ENCODE data around the gene SNAPC5. TPM values are rescaled to one million over a fixed set of nuclear protein-coding genes. Genes with fewer than 3 reads are reported as not detected.

The SNAPC5 gene
- total RNA-seq, 1 experiment from 2014 or later: 47.6 TPM

DNA sequence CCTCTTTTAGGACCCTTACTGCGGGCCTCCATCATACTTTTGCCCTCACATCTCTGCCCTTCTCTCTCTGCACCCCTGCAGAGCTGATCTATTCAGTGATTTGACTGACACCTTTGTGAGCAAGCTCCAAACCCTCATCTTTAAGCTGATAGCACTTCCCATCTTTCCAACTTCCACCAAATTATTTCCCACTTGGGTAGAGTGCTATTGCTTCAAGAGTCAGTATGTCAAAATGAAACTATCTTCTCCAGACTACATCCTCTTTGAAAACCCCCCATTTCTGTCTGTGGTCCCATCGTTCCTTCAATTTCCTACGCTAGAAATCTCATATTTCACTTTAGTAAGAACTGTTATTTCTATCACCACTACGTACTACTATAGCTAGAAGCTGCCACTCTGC lies 27.3 kb upstream of the SNAPC5 start:
- no peaks in the 10 kb centered on the region for H3K27me3 Mint-ChIP-seq (ENCODE audit: unreplicated experiment)
- H3K36me3 Mint-ChIP-seq (ENCODE audit: insufficient read depth, unreplicated experiment): peaks cover 17% of the 10 kb centered on the region
- no peak overlapping the region for H3K4me3 Mint-ChIP-seq (ENCODE audit: low read depth, unreplicated experiment)
- CTCF ChIA-PET: no interaction called here
- no peaks in the 10 kb centered on the region for H3K9me3 Mint-ChIP-seq (ENCODE audit: low read depth, unreplicated experiment)
- no TSS peak for BruUV-seq (replicated peaks)
- TF ChIP-seq, protein P1, sequence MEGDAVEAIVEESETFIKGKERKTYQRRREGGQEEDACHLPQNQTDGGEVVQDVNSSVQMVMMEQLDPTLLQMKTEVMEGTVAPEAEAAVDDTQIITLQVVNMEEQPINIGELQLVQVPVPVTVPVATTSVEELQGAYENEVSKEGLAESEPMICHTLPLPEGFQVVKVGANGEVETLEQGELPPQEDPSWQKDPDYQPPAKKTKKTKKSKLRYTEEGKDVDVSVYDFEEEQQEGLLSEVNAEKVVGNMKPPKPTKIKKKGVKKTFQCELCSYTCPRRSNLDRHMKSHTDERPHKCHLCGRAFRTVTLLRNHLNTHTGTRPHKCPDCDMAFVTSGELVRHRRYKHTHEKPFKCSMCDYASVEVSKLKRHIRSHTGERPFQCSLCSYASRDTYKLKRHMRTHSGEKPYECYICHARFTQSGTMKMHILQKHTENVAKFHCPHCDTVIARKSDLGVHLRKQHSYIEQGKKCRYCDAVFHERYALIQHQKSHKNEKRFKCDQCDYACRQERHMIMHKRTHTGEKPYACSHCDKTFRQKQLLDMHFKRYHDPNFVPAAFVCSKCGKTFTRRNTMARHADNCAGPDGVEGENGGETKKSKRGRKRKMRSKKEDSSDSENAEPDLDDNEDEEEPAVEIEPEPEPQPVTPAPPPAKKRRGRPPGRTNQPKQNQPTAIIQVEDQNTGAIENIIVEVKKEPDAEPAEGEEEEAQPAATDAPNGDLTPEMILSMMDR (IDR thresholded peaks at IDR 0.05; ENCODE audit: unreplicated experiment): no peak
- no peak overlapping the region for H3K27ac Mint-ChIP-seq (ENCODE audit: unreplicated experiment)
- H3K4me1 Mint-ChIP-seq (ENCODE audit: low read depth, unreplicated experiment): no peaks in the 10 kb centered on the region
- DNase-seq: no peak
- intact Hi-C loops (cut with micrococcal nuclease; ENCODE audit: unreplicated experiment): no loop called here

DNA sequence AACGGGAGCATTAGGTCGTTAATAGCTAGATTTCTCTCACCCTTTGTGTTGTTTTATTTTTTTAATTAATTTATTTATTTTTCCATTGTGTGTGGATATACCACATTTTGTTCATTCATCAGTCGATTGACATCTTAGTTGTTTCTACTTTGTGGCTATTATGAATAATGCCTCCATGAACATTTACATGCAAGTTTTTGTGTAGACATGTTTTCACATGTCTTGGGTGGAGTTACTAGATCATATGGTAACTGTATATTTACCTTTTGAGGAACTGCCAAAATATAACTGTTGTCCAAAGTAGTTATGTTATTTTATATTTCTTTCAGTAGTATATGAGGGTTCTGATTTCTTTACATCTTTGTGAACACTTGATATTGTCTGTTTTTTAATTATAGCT lies 26.4 kb upstream of the SNAPC5 start:
- DNase-seq: no peak
- intact Hi-C loops (cut with micrococcal nuclease; ENCODE audit: unreplicated experiment): no loop called here
- no peaks in the 10 kb centered on the region for H3K9me3 Mint-ChIP-seq (ENCODE audit: low read depth, unreplicated experiment)

DNA sequence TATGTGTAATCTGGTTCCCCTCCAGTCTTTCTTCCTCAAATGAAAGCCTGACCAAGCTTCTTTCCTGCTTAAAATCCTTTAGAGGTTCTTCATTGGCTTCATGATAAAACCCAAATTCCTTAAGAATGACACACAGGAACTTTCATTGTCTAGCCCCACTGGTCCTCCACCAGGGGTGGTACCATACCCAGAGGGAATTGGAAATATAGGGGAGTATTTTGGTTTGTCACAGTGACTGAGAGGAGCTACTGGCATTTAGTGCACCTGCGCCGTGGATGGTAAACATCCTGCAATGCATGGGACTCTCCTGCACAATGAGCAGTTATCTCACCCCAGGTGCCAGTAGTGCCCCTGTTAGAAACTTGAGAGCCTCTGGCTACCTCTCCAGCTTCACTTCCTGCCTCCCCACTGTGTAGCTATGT lies 18.4 kb upstream of the SNAPC5 start:
- Mint-ChIP-seq H3K4me1 (ENCODE audit: low read depth, unreplicated experiment) (peaks cover 6% of the 10 kb centered on the region), H3K4me3 (ENCODE audit: low read depth, unreplicated experiment) (no peak overlapping the region), H3K9me3 (ENCODE audit: low read depth, unreplicated experiment) (no peaks in the 10 kb centered on the region), H3K27me3 (ENCODE audit: unreplicated experiment) (no peaks in the 10 kb centered on the region), H3K36me3 (ENCODE audit: insufficient read depth, unreplicated experiment) (peaks cover 11% of the 10 kb centered on the region), H3K27ac (ENCODE audit: unreplicated experiment) (no peak overlapping the region)
- DNase-seq: no peak
- intact Hi-C loops (cut with micrococcal nuclease; ENCODE audit: unreplicated experiment): no loop called here
- CTCF ChIA-PET: interaction anchor here (1.1 kb wide), 1 partner anchor 11 kb away, joined by 3 read pairs; the partner anchor contains the start of gene ZWILCH
- TF ChIP-seq, protein P1 (IDR thresholded peaks at IDR 0.05; ENCODE audit: unreplicated experiment): no peak
- no TSS peak for BruUV-seq (replicated peaks)

More for the DNA sequence above, 26.4 kb upstream of the SNAPC5 start:
- TF ChIP-seq, protein P1 (IDR thresholded peaks at IDR 0.05; ENCODE audit: unreplicated experiment): no peak
- no TSS peak for BruUV-seq (replicated peaks)
- Mint-ChIP-seq H3K27me3 (ENCODE audit: unreplicated experiment) (no peaks in the 10 kb centered on the region), H3K4me1 (ENCODE audit: low read depth, unreplicated experiment) (no peaks in the 10 kb centered on the region), H3K27ac (ENCODE audit: unreplicated experiment) (no peak overlapping the region), H3K36me3 (ENCODE audit: insufficient read depth, unreplicated experiment) (peaks cover 17% of the 10 kb centered on the region), H3K4me3 (ENCODE audit: low read depth, unreplicated experiment) (no peak overlapping the region)
- CTCF ChIA-PET: no interaction called here

DNA sequence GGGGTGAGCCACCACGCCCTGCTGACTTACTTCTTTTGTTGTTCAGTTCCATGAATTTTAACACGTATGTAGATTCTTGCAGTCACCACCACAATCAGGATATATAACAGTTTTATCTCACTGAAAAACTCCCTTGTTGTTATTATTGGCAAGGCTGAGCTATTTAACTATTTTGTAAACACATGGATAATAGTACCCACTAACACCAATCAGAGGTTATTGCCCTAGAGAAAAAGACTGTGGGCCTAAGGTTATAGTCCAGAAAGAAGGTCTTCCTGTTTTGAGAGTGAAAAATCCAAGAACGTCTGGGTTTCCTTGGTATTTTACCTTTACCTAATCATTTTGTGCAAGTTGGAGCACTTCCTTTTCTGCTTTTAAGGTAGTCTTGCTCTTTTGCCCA lies 17.0 kb upstream of the SNAPC5 start:
- no peak for DNase-seq
- intact Hi-C loops (cut with micrococcal nuclease; ENCODE audit: unreplicated experiment): no loop called here
- no peaks in the 10 kb centered on the region for H3K27me3 Mint-ChIP-seq (ENCODE audit: unreplicated experiment)
- peaks cover 11% of the 10 kb centered on the region for H3K36me3 Mint-ChIP-seq (ENCODE audit: insufficient read depth, unreplicated experiment)
- no peak overlapping the region for H3K27ac Mint-ChIP-seq (ENCODE audit: unreplicated experiment)
- H3K4me3 Mint-ChIP-seq (ENCODE audit: low read depth, unreplicated experiment): no peak overlapping the region
- no peaks in the 10 kb centered on the region for H3K9me3 Mint-ChIP-seq (ENCODE audit: low read depth, unreplicated experiment)
- BruUV-seq (replicated peaks): no TSS peak
- CTCF ChIA-PET: no interaction called here
- TF ChIP-seq, protein P1 (IDR thresholded peaks at IDR 0.05; ENCODE audit: unreplicated experiment): no peak
- H3K4me1 Mint-ChIP-seq (ENCODE audit: low read depth, unreplicated experiment): peaks cover 6% of the 10 kb centered on the region

Data from Calu3 (cell line).